ENCODE data around the gene ACTR1A. TPM values are rescaled to one million over a fixed set of nuclear protein-coding genes. Genes with fewer than 3 reads are reported as not detected.

Gene ACTR1A
- total and polyA plus RNA-seq, 2 donors (not counting 1 experiment from before 2014, with no cell fraction given): 38.3 to 58.3 TPM

Small RNA genes within 50 kb of the gene (small RNA-seq; reads per million reads assigned to genes)
- gene MIR146B (ENCODE audit: insufficient read length, low read depth, low replicate concordance): 8.5 reads per million, percentile 81 among the genes with 10 or more reads in this experiment

Other genes starting within 250 kb of the ACTR1A start
- gene NFKB2, start 107.0 kb downstream of the ACTR1A start, total RNA-seq: 377 and 398 TPM in 2 replicates
- 255 and 326 TPM in 2 replicates for gene NFKB2, start 107.0 kb downstream of the ACTR1A start, polyA plus RNA-seq
- gene PSD, start 83.9 kb downstream of the ACTR1A start, total RNA-seq: 0.81 and 1.6 TPM in 2 replicates
- 0.40 and 0.52 TPM in 2 replicates for gene PSD, start 83.9 kb downstream of the ACTR1A start, polyA plus RNA-seq
- 15.5 and 17.0 TPM in 2 replicates for gene FBXL15, start 81.9 kb downstream of the ACTR1A start, total RNA-seq
- 17.3 and 20.7 TPM in 2 replicates for gene FBXL15, start 81.9 kb downstream of the ACTR1A start, polyA plus RNA-seq
- 35.6 and 37.0 TPM in 2 replicates for gene CUEDC2, start 70.1 kb downstream of the ACTR1A start, total RNA-seq
- 49.4 and 57.4 TPM in 2 replicates for gene CUEDC2, start 70.1 kb downstream of the ACTR1A start, polyA plus RNA-seq
- 0.32 and 0.83 TPM in 2 replicates for gene C10orf95, start 51.2 kb downstream of the ACTR1A start, total RNA-seq
- gene C10orf95, start 51.2 kb downstream of the ACTR1A start, polyA plus RNA-seq: 0.36 and 0.63 TPM in 2 replicates
- 13.3 and 16.7 TPM in 2 replicates for gene SUFU, start 1.3 kb upstream of the ACTR1A start, total RNA-seq
- 4.8 and 5.2 TPM in 2 replicates for gene SUFU, start 1.3 kb upstream of the ACTR1A start, polyA plus RNA-seq
- 74.4 and 85.7 TPM in 2 replicates for gene TRIM8, start 141.8 kb upstream of the ACTR1A start, total RNA-seq
- 40.2 and 44.9 TPM in 2 replicates for gene TRIM8, start 141.8 kb upstream of the ACTR1A start, polyA plus RNA-seq
- 5.5 and 6.3 TPM in 2 replicates for gene ARL3, start 211.7 kb upstream of the ACTR1A start, total RNA-seq
- gene ARL3, start 211.7 kb upstream of the ACTR1A start, polyA plus RNA-seq: 0.91 and 0.99 TPM in 2 replicates
- gene SFXN2, start 211.9 kb upstream of the ACTR1A start, total RNA-seq: 22.9 and 23.5 TPM in 2 replicates
- 8.1 and 9.8 TPM in 2 replicates for gene SFXN2, start 211.9 kb upstream of the ACTR1A start, polyA plus RNA-seq
- gene WBP1L, start 241.2 kb upstream of the ACTR1A start, total RNA-seq: 43.2 and 44.3 TPM in 2 replicates
- 13.4 and 14.3 TPM in 2 replicates for gene WBP1L, start 241.2 kb upstream of the ACTR1A start, polyA plus RNA-seq